BLaER1 (cell line): Measurements from ENCODE around the gene CLIP2.

ENCODE experiments used
- H3K27ac ChIP-seq: shearing (Covaris generic); formaldehyde crosslinking; 2 replicates; pipeline ENCODE4 v1.8.1; 2022
- H3K27me3 ChIP-seq: shearing (Covaris generic); formaldehyde crosslinking; 2 replicates; pipeline ENCODE4 v1.8.1; 2022
- H3K36me3 ChIP-seq: shearing (Covaris generic); formaldehyde crosslinking; 2 replicates; pipeline ENCODE4 v1.8.1; 2022
- H3K4me1 ChIP-seq: shearing (Covaris generic); formaldehyde crosslinking; 2 replicates; pipeline ENCODE4 v1.8.1; 2022
- H3K4me2 ChIP-seq: shearing (Covaris generic); formaldehyde crosslinking; 2 replicates; pipeline ENCODE4 v1.8.1; 2022
- H3K4me3 ChIP-seq: shearing (Covaris generic); formaldehyde crosslinking; 2 replicates; pipeline ENCODE4 v1.8.1; 2022
- H3K9ac ChIP-seq: shearing (Covaris generic); formaldehyde crosslinking; 2 replicates; pipeline ENCODE4 v1.8.1; 2022
- H3K9me3 ChIP-seq: shearing (Covaris generic); formaldehyde crosslinking; 2 replicates; pipeline ENCODE4 v1.8.1; 2022
- H4K20me1 ChIP-seq: shearing (Covaris generic); formaldehyde crosslinking; 2 replicates; pipeline ENCODE4 v1.8.1; 2022
- Cebpa-rat ChIP-seq: shearing (Covaris generic); IDR thresholded peaks from 2 replicates; pipeline ENCODE4 v1.8.1; 2022

CLIP2 gene

DNA sequence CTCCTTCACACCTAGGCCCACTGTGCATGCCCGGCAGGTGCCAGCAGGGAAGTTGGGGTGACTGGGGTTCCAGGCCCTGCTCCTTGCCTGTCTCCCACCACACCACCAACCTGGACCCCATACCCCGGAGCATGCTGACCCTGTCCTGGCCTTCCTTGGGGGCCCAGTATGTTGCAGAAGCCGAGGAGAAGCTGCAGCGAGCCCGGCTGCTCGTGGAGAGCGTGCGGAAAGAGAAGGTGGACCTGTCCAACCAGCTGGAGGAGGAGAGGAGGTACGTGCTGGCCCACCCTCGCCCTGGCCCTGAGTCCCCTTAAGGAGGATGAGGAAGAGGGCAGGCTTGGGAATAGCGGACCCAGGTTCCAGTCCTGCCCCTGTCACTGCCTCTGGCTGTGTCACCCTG, 70.8 kb downstream of the CLIP2 start:
- Histone ChIP-seq H3K4me1 (peaks cover 35% of the 10 kb centered on the region), H3K27ac (peak overlapping the region; percentile 3; the same call in 1 of the 2 replicates), H3K4me2 (no peak overlapping the region), H3K9me3 (peaks cover 18% of the 10 kb centered on the region), H3K36me3 (peaks cover 96% of the 10 kb centered on the region), H4K20me1 (peaks cover 16% of the 10 kb centered on the region; the same call in 1 of the 2 replicates), H3K27me3 (no peaks in the 10 kb centered on the region), H3K9ac (0 out of 2 replicates have a peak overlapping the region, but pooled peaks have one; percentile 15), H3K4me3 (no peak overlapping the region)
- no peak for TF ChIP-seq Cebpa-rat

DNA sequence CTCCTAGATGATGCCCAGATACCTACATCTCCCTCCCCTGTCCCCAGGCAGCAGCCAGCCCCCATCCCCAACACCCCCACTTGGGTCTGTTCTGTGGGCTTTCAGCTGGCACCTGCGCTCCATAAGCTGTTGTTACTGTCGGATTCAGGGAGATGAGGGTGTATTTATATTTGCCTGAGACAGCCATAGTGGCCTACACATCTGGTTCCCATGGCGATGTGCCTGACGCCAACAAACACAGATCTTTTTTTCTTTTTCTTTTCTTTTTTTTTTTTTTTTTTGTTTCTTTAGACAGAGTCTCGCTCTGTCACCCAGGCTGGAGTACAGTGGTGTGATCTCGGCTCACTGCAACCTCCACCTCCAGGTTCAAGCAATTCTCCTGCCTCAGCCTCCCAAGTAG, 73.1 kb downstream of the CLIP2 start:
- no peaks in the 10 kb centered on the region for H3K27me3 ChIP-seq
- H4K20me1 ChIP-seq = peaks cover 11% of the 10 kb centered on the region; the same call in 1 of the 2 replicates
- no peak overlapping the region; the same call in 1 of the 2 replicates for H3K27ac ChIP-seq
- TF ChIP-seq Cebpa-rat = no peak
- no peaks in the 10 kb centered on the region for H3K9me3 ChIP-seq
- no peak overlapping the region for H3K4me3 ChIP-seq
- H3K9ac ChIP-seq = no peak overlapping the region
- H3K4me2 ChIP-seq = no peak overlapping the region
- peaks cover 47% of the 10 kb centered on the region for H3K4me1 ChIP-seq
- H3K36me3 ChIP-seq = peaks cover 96% of the 10 kb centered on the region

DNA sequence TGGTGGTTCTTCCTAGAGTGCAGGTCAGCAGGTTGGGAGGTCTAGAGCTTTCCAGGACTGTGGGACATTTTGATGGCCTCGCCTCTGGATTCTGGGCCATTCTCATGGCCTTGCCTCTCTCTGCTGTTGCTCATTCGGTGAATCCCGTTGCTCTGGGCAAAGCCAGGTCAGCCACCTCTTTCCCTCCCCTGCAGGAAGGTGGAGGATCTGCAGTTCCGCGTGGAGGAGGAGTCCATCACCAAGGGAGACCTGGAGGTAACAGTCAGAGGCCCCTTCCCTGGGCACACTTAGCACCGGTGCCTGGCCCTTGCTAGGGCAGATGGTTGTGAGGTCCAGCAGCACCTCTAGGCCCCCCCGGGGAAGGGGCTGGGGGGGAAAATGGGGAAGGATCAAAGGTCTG, 74.9 kb downstream of the CLIP2 start:
- H3K4me1 ChIP-seq = peaks cover 47% of the 10 kb centered on the region
- H3K4me3 ChIP-seq = no peak overlapping the region
- no peak overlapping the region for H3K9ac ChIP-seq
- peak overlapping the region; percentile 36; the same call in 1 of the 2 replicates for H3K4me2 ChIP-seq
- no peak for TF ChIP-seq Cebpa-rat
- no peak overlapping the region for H3K27ac ChIP-seq
- H3K27me3 ChIP-seq = no peaks in the 10 kb centered on the region
- H3K9me3 ChIP-seq = no peaks in the 10 kb centered on the region
- peaks cover 7% of the 10 kb centered on the region; the same call in 1 of the 2 replicates for H4K20me1 ChIP-seq
- peaks cover 97% of the 10 kb centered on the region for H3K36me3 ChIP-seq

DNA sequence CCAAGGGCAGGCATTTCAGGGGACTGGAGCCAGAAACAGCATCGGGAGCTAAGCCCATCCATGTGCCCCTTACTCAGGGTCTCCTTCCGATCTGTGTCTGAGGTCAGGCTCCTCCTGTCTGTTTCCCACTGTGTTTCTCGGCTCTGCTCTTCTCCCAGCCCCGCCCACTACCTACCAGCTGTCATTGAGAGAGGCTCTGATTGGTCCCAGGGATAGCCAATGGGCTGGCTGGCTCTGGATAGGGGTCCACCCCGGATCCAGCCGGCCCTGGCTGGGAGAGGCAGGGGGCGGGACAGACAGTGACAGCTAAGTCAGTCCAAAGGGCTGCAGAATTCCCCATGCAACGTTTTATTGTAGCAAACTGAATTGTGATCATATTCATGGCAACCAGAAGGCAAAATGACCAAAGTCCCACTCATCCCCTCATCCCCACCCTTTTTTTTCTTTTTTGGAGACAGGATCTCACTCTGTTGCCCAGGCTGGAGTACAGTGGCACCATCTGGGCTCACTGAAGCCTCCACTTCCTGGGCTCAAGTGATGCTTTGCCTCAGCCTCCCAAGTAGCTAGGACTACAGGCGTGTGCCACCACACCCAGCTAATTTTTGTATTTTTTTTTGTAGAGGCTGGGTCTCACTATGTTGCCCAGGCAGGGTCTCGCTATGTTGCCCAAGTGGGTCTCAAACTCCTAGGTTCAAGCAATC, 76.3 kb downstream of the CLIP2 start:
- no peak for TF ChIP-seq Cebpa-rat
- Histone ChIP-seq H3K27me3 (no peaks in the 10 kb centered on the region), H3K4me1 (peaks cover 38% of the 10 kb centered on the region), H3K27ac (no peak overlapping the region), H3K36me3 (peaks cover 87% of the 10 kb centered on the region), H3K4me2 (0 out of 2 replicates have a peak overlapping the region, but pooled peaks have one; percentile 9), H3K9ac (no peak overlapping the region), H4K20me1 (no peaks in the 10 kb centered on the region; the same call in 1 of the 2 replicates), H3K4me3 (no peak overlapping the region), H3K9me3 (no peaks in the 10 kb centered on the region)

DNA sequence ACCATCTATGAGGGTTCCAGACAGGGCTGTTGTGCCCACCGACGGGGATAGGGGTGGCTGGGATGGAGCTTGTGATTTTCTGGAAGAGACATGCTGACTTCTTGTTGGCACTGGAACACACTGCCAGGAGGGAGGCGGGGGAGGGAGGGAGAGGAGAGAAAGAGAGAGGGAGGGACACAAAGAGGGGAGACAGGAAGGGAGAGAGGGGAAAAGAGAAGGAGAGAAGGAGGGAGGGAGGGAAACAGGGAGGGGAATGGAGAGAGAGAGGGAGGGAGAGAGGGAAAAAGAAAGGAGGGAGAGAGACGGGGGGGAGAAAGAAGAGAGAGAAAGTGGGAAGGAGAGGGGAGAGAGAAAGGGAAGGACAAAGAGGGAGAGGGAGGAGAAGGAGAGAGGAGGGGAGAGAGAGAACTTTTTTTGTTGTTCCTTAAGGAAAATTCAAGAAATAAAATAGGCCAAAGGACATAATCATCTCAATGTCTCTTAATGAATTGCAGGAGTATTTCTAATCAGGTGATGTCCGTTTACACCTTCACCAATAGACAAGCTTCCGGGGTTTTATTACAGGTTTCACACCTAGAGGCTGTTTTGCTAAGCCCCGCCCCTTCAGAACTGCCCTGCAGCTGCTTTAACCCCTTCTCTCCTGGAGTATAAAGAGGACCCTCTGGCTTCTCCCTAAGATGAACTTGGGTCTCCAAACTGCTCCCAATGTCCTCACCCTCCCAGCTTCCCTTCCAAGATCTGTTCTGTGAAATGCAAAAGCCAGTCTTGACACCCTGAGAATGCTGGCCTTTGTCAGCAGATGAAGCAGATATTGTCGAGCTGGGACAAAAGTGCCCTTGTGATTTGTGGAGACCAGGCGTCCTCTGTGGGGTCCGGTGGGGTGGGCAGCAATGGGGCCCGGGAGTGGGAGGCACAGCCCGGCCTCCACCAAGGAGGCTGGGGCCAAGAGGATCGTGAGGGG, 82.5 kb downstream of the CLIP2 start:
- Histone ChIP-seq H3K4me3 (no peak overlapping the region), H3K4me2 (peak overlapping the region; percentile 18), H3K27me3 (no peaks in the 10 kb centered on the region), H3K4me1 (peaks cover 38% of the 10 kb centered on the region), H4K20me1 (peaks cover 8% of the 10 kb centered on the region; the same call in 1 of the 2 replicates), H3K9me3 (no peaks in the 10 kb centered on the region), H3K9ac (no peak overlapping the region), H3K27ac (no peak overlapping the region), H3K36me3 (peaks cover 59% of the 10 kb centered on the region)
- no peak for TF ChIP-seq Cebpa-rat

DNA sequence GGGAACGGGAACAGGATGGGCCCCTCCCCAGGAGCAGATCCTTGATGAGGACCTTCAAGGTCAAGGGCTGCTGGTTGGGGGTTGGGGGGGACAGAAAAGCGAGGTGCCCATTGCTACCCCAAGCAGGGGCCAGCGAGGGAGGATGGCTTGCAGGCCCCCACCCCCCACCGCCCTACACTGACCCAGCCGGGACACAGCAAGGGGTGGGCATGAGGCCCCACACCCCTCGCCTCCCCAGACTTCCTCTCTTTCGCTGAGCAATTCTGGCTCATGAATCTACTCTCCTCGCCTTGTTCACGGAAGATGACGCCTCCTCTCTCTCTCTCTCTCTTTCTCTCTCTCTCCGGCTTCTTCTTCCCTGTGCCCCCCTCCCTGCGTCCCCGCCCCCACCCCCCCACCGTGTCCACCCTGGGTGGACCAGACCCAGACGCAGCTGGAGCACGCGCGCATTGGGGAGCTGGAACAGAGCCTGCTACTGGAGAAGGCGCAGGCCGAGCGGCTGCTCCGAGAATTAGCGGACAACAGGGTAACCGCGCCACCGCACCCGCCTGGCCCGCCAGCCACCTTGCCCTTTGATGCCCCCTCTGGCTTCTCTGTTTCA, 83.4 kb downstream of the CLIP2 start:
- H3K9ac ChIP-seq = no peak overlapping the region

DNA sequence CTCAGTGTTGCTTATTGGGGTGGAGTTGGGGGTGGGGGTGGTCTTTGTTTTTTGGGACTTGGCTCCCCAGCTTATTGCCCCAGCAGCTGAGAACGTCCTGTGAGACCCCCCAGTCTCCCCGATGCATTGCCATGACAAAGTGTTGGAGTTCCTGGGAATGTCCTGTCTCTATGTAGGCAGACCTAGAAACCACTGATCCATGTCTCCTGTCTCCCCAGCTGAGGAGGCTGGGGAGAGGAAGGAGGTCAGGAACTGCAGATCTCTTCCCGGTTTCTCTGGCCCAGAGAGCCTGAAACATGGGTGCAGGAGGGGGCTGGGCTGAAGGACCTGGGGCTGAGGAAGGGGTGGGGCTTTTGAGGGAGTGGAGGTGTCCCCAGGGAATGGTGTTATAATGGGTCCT, 84.3 kb downstream of the CLIP2 start:
- H4K20me1 ChIP-seq = peaks cover 25% of the 10 kb centered on the region
- peaks cover 52% of the 10 kb centered on the region for H3K4me1 ChIP-seq
- H3K36me3 ChIP-seq = peaks cover 55% of the 10 kb centered on the region
- H3K4me3 ChIP-seq = no peak overlapping the region
- peak overlapping the region; percentile 72 for H3K4me2 ChIP-seq
- H3K27me3 ChIP-seq = no peaks in the 10 kb centered on the region
- no peak overlapping the region for H3K9ac ChIP-seq
- peak overlapping the region; percentile 63 for H3K27ac ChIP-seq
- no peak for TF ChIP-seq Cebpa-rat
- H3K9me3 ChIP-seq = no peaks in the 10 kb centered on the region

More for the DNA sequence above, 83.4 kb downstream of the CLIP2 start:
- peaks cover 43% of the 10 kb centered on the region for H3K4me1 ChIP-seq
- no peak overlapping the region for H3K27ac ChIP-seq
- H3K36me3 ChIP-seq = peaks cover 59% of the 10 kb centered on the region
- no peaks in the 10 kb centered on the region for H3K9me3 ChIP-seq
- H4K20me1 ChIP-seq = peaks cover 17% of the 10 kb centered on the region; the same call in 1 of the 2 replicates
- TF ChIP-seq Cebpa-rat = no peak
- no peaks in the 10 kb centered on the region for H3K27me3 ChIP-seq
- H3K4me3 ChIP-seq = no peak overlapping the region
- no peak overlapping the region for H3K4me2 ChIP-seq

DNA sequence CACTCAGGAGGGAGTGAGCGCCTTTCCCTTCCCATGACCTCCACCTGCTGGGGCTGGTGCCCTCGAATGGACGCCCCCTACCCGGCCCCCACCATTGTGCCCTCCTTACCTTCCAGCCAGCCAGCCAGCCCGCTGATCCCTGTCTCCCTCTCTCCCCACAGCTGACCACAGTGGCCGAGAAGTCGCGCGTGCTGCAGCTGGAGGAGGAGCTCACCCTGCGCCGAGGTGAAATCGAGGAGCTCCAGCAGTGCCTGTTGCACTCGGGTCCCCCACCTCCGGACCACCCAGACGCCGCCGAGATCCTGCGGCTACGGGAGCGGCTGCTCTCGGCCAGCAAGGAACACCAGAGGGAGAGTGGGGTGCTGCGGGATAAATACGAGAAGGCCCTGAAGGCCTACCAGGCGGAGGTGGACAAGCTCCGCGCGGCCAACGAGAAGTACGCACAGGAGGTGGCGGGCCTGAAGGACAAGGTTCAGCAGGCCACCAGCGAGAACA, 86.6 kb downstream of the CLIP2 start:
- no peaks in the 10 kb centered on the region for H3K27me3 ChIP-seq
- H3K9me3 ChIP-seq = no peaks in the 10 kb centered on the region
- no peak overlapping the region for H3K9ac ChIP-seq
- peaks cover 58% of the 10 kb centered on the region for H3K36me3 ChIP-seq
- no peak overlapping the region for H3K4me3 ChIP-seq
- TF ChIP-seq Cebpa-rat = no peak
- H3K4me1 ChIP-seq = peaks cover 58% of the 10 kb centered on the region
- peaks cover 45% of the 10 kb centered on the region for H4K20me1 ChIP-seq
- no peak overlapping the region for H3K27ac ChIP-seq
- H3K4me2 ChIP-seq = no peak overlapping the region

DNA sequence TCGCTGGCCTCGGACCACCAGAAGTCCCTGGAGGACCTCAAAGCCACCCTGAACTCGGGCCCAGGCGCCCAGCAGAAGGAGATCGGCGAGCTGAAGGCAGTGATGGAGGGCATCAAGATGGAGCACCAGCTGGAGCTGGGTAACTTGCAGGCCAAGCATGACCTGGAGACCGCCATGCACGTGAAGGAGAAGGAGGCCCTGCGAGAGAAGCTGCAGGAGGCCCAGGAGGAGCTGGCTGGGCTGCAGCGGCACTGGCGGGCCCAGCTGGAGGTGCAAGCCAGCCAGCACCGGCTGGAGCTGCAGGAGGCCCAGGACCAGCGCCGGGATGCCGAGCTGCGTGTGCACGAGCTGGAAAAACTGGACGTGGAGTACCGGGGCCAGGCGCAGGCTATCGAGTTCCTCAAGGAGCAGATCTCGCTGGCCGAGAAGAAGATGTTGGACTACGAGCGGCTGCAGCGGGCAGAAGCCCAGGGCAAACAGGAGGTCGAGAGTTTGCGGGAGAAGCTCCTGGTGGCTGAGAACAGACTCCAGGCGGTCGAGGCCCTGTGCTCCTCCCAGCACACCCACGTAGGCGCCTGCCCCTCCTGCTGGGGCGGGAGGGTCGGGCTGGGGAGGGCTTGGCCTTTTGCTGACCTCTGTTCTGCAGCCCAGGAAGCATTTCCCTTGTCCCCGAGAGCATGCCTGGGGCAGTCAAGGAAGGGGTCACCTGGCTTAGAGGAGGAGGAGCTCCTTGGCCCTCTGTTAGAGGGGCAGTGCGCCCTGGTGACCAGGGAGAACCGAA, 87.2 kb downstream of the CLIP2 start:
- no peaks in the 10 kb centered on the region for H3K9me3 ChIP-seq
- H3K4me2 ChIP-seq = no peak overlapping the region
- H3K36me3 ChIP-seq = peaks cover 63% of the 10 kb centered on the region
- peaks cover 45% of the 10 kb centered on the region for H4K20me1 ChIP-seq
- H3K4me1 ChIP-seq = peaks cover 52% of the 10 kb centered on the region
- no peak overlapping the region for H3K4me3 ChIP-seq
- H3K27ac ChIP-seq = no peak overlapping the region
- no peak overlapping the region for H3K9ac ChIP-seq
- H3K27me3 ChIP-seq = no peaks in the 10 kb centered on the region
- no peak for TF ChIP-seq Cebpa-rat
